DOHH2 (cell line): ENCODE measurements around the gene RMP24.

ENCODE experiments used
- H3F3A ChIP-seq: fragments of 200-600 bp; sonication (generic), shearing (Covaris generic); 2 replicates; pipeline ENCODE4 v1.6.0; 2016; ENCODE audit warnings: antibody characterized with exemption, mild to moderate bottlenecking; ENCODE audit not compliant: control insufficient read depth, insufficient read depth
- H3K27ac ChIP-seq: fragments of 200-600 bp; sonication (generic); 2 replicates; pipeline ENCODE4 v1.5.1; 2014; ENCODE audit warnings: low read depth, mild to moderate bottlenecking, low read length, moderate library complexity
- H3K27me3 ChIP-seq: fragments of 200-600 bp; sonication (generic); 2 replicates; pipeline ENCODE4 v1.6.1; 2014; ENCODE audit warnings: mild to moderate bottlenecking, low read length, mixed read lengths; ENCODE audit not compliant: control insufficient read depth
- H3K36me3 ChIP-seq: fragments of 200-600 bp; sonication (generic); 2 replicates; pipeline ENCODE4 v1.6.1; 2014; ENCODE audit warnings: mild to moderate bottlenecking, low read length, moderate library complexity, mixed read lengths; ENCODE audit not compliant: control insufficient read depth
- H3K4me1 ChIP-seq: fragments of 200-600 bp; sonication (generic); 2 replicates; pipeline ENCODE4 v1.6.1; 2014; ENCODE audit warnings: mild to moderate bottlenecking, low read length, mixed read lengths; ENCODE audit not compliant: control insufficient read depth
- H3K4me2 ChIP-seq: fragments of 200-600 bp; sonication (generic); 2 replicates; pipeline ENCODE4 v1.6.0; 2014; ENCODE audit warnings: mild to moderate bottlenecking, low read length, moderate library complexity
- H3K4me3 ChIP-seq: fragments of 200-600 bp; sonication (generic); 2 replicates; pipeline ENCODE4 v1.5.1; 2014; ENCODE audit warnings: mild to moderate bottlenecking, low read length, mixed read lengths
- H3K79me2 ChIP-seq: fragments of 200-600 bp; sonication (generic); 2 replicates; pipeline ENCODE4 v1.6.1; 2014; ENCODE audit warnings: mild to moderate bottlenecking, low read length, mixed read lengths; ENCODE audit not compliant: control insufficient read depth
- H3K9me2 ChIP-seq: fragments of 200-600 bp; sonication (generic); replicated peaks from 2 replicates; pipeline ENCODE4 v1.6.1; 2014; ENCODE audit warnings: mild to moderate bottlenecking, low read length, mixed read lengths; ENCODE audit not compliant: control insufficient read depth
- H3K9me3 ChIP-seq: fragments of 200-600 bp; sonication (generic); 2 replicates; pipeline ENCODE4 v1.6.1; 2014; ENCODE audit warnings: antibody characterized with exemption, low read length, mixed read lengths; ENCODE audit not compliant: control insufficient read depth, insufficient read depth
- H4K20me1 ChIP-seq: fragments of 200-600 bp; sonication (generic); 2 replicates; pipeline ENCODE4 v1.6.0; 2014; ENCODE audit warnings: low read depth, mild to moderate bottlenecking, antibody characterized with exemption, low read length, moderate library complexity; ENCODE audit not compliant: control insufficient read depth, insufficient read depth
- EZH2phosphoT487 ChIP-seq: fragments of 200-600 bp; sonication (generic); IDR thresholded peaks from 2 replicates; pipeline ENCODE4 v1.6.1; 2017; ENCODE audit warnings: borderline replicate concordance, mild to moderate bottlenecking, antibody characterized with exemption, low read length, moderate library complexity, mixed read lengths
- TF ChIP-seq, protein P1 (sequence below): fragments of 200-600 bp; sonication (generic); IDR thresholded peaks from one replicate; pipeline ENCODE4 v1.5.1; 2014; ENCODE audit warnings: antibody characterized with exemption, mild to moderate bottlenecking, low read depth, low read length; ENCODE audit not compliant: poor library complexity, severe bottlenecking

Gene RMP24

DNA sequence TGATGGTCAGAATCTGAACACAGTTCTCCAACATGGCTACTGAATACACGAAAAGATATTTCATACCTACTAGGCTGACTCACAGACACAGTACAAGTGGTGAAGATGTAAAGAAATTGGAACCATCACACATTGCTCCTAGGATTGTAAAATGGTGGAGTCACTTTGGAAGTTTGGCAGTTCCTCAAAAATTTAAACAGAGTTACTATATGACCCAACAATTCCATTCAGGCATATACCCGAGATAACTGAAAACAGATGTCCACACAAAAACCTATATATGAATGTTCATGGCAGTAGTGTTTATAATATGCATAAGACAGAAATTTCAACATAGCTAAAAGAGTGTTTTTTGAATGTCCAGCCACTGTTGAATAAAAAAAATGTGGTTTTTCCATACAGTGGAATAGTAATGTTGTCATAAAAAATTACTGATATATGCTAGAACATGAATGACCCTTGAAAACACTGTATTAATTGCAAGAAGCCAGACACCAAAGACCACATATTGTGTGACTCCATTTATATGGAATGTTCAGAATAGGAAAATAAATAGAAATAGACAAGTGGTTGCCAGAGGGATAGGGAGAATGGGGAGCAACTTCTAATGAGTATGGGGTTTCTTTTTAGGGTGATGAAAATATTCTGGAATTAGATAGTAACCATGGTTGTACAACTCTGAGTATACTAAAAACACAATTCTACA, 10.1 kb downstream of the RMP24 start:
- Histone ChIP-seq H3K9me2 (no peaks in the 10 kb centered on the region), H3K4me2 (no peak overlapping the region), H4K20me1 (no peaks in the 10 kb centered on the region), H3K9me3 (no peaks in the 10 kb centered on the region), H3K36me3 (peaks cover 42% of the 10 kb centered on the region), H3K4me3 (no peak overlapping the region), H3K79me2 (no peaks in the 10 kb centered on the region), H3K27ac (no peak overlapping the region), H3F3A (peaks cover 5% of the 10 kb centered on the region; the same call in 1 of the 2 replicates), H3K27me3 (no peaks in the 10 kb centered on the region), H3K4me1 (no peaks in the 10 kb centered on the region)
- TF ChIP-seq, protein P1, sequence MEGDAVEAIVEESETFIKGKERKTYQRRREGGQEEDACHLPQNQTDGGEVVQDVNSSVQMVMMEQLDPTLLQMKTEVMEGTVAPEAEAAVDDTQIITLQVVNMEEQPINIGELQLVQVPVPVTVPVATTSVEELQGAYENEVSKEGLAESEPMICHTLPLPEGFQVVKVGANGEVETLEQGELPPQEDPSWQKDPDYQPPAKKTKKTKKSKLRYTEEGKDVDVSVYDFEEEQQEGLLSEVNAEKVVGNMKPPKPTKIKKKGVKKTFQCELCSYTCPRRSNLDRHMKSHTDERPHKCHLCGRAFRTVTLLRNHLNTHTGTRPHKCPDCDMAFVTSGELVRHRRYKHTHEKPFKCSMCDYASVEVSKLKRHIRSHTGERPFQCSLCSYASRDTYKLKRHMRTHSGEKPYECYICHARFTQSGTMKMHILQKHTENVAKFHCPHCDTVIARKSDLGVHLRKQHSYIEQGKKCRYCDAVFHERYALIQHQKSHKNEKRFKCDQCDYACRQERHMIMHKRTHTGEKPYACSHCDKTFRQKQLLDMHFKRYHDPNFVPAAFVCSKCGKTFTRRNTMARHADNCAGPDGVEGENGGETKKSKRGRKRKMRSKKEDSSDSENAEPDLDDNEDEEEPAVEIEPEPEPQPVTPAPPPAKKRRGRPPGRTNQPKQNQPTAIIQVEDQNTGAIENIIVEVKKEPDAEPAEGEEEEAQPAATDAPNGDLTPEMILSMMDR, result no peak
- no peak for TF ChIP-seq EZH2phosphoT487

DNA sequence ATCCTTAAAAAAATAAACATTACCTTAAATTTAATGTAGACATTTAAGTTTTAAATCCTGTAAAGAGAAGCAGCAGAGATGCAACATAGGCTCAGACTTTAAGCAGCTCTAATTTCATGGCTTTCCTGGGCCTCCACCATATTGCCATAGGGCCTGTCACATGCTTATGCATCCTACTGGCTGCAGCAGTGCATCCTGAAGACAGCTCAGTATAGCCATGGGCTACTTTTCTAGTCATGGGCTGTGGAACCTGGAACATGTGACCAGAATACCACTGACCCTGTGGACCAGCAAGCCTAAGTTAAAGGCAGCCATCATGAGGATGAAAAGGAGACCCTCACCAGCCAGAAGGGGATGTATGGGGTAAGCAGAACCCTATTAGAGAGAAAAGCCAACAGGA, 10.7 kb downstream of the RMP24 start:
- Histone ChIP-seq H3K36me3 (peaks cover 36% of the 10 kb centered on the region), H3K4me1 (no peaks in the 10 kb centered on the region), H3K27ac (no peak overlapping the region), H3K9me2 (no peaks in the 10 kb centered on the region), H3K79me2 (no peaks in the 10 kb centered on the region), H3K4me3 (no peak overlapping the region), H4K20me1 (no peaks in the 10 kb centered on the region), H3K27me3 (no peaks in the 10 kb centered on the region), H3F3A (peaks cover 5% of the 10 kb centered on the region; the same call in 1 of the 2 replicates), H3K9me3 (no peaks in the 10 kb centered on the region), H3K4me2 (no peak overlapping the region)
- TF ChIP-seq, protein P1, result no peak
- TF ChIP-seq EZH2phosphoT487, result no peak

DNA sequence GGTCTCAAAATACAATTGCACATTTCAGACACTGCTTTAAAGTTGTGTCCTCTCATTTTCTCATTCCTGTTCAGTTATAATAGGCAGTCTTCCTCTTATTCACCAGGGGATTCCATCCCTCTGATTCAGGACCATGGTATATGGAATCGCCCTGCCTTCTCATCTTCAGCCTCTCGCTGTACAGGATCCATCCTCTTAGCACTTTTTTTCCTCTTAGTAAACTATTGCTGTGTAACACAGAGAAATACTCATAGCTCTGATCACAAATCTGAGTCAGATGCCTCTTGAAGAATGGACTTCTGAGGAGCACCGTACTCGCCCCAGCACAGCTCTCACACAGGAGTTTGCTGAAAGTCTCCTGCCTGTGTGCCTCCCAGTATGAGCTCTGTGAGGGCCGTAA, 11.3 kb downstream of the RMP24 start:
- no peaks in the 10 kb centered on the region for H3K79me2 ChIP-seq
- H3K9me2 ChIP-seq, result no peaks in the 10 kb centered on the region
- H3K4me3 ChIP-seq, result no peak overlapping the region
- H3K27me3 ChIP-seq, result no peaks in the 10 kb centered on the region
- H3K27ac ChIP-seq, result no peak overlapping the region
- no peaks in the 10 kb centered on the region for H4K20me1 ChIP-seq
- H3F3A ChIP-seq, result peaks cover 5% of the 10 kb centered on the region; the same call in 1 of the 2 replicates
- TF ChIP-seq, protein P1, result no peak
- TF ChIP-seq EZH2phosphoT487, result no peak
- no peak overlapping the region for H3K4me2 ChIP-seq
- H3K36me3 ChIP-seq, result peaks cover 35% of the 10 kb centered on the region
- no peaks in the 10 kb centered on the region for H3K9me3 ChIP-seq
- no peaks in the 10 kb centered on the region for H3K4me1 ChIP-seq
